GM12878 (cell line): ENCODE measurements around the gene CELF2. TPM values are rescaled to one million over a fixed set of nuclear protein-coding genes. Genes with fewer than 3 reads are reported as not detected.

Experiments used
- ATAC-seq: fragments of 200-7000 bp; cut with Tn5 transposase; 3 replicates; pipeline ENCODE4 v1.9.1; 2020; ENCODE audit warnings: mild to moderate bottlenecking, moderate library complexity
- BruUV-seq: library from RNA; stranded (reverse); fragments of 400-500 nt; replicated peaks from 2 replicates; lab custom pipeline; 2021; lab: Mats Ljungman, UMichigan
- CTCF ChIA-PET: fragments of 300-600 bp; sonication (Branson Sonifier 250); formaldehyde crosslinking; extraction: SDS; loops from one replicate; lab custom pipeline; 2021; ENCODE audit warnings: inconsistent platforms; lab: Yijun Ruan, JAX
- POLR2A ChIA-PET: fragments of 350-600 bp; formaldehyde crosslinking; extraction: SDS; loops from one replicate; lab custom pipeline; 2021; ENCODE audit warnings: inconsistent platforms; lab: Charles Lee
- RAD21 ChIA-PET: fragments of 300-600 bp; sonication (Branson Sonifier 250); formaldehyde crosslinking; loops from one replicate; lab custom pipeline; 2023; ENCODE audit warnings: antibody characterized with exemption; ENCODE audit not compliant: unreplicated experiment; lab: Charles Lee
- SMC1A ChIA-PET: fragments of 300-600 bp; sonication (Branson Sonifier 250); formaldehyde crosslinking; loops from one replicate; lab custom pipeline; 2023; ENCODE audit not compliant: unreplicated experiment, uncharacterized antibody; lab: Charles Lee
- DNase-seq: peaks from one replicate; pipeline ENCODE4 v3.0.0-alpha.2; 2011; ENCODE audit warnings: low read depth, low spot score
- FAIRE-seq: peaks from 3 replicates; lab custom pipeline; 2011; peaks lifted over from hg19 to GRCh38; lab: Jason Lieb, UNC
- H2AFZ ChIP-seq: 2 replicates; pipeline ENCODE4 v1.6.0; 2011; ENCODE audit warnings: low read depth, low read length, control low read depth; ENCODE audit not compliant: control insufficient read depth
- H3K27ac ChIP-seq: 2 replicates; pipeline ENCODE4 v1.5.1; 2011; ENCODE audit warnings: control low read depth; ENCODE audit not compliant: control insufficient read depth, insufficient read depth
- H3K27me3 ChIP-seq, 2 experiments: replicated peaks in 1 of 2; 2 replicates each; pipeline versions ENCODE4 v1.6.0 to v1.6.1; 2011; ENCODE audit warnings: low read length in 1 of 2; ENCODE audit not compliant: control insufficient read depth in 2 of 2, insufficient read depth in 2 of 2
- H3K36me3 ChIP-seq, 2 experiments: 2 replicates each; pipeline ENCODE4 v1.5.1; 2011; ENCODE audit warnings: low read length in 1 of 2; ENCODE audit not compliant: control insufficient read depth in 2 of 2, insufficient read depth in 2 of 2
- H3K4me1 ChIP-seq: 2 replicates; pipeline ENCODE4 v1.6.1; 2011; ENCODE audit warnings: mild to moderate bottlenecking, low read length, moderate library complexity, mixed read lengths; ENCODE audit not compliant: control insufficient read depth, insufficient read depth
- H3K4me2 ChIP-seq: 2 replicates; pipeline ENCODE4 v1.6.0; 2011; ENCODE audit warnings: control low read depth; ENCODE audit not compliant: control insufficient read depth, insufficient read depth
- H3K4me3 ChIP-seq: fragments of 200-600 bp; sonication (generic); 2 replicates; pipeline ENCODE4 v1.5.1; 2016
- H3K79me2 ChIP-seq: 2 replicates; pipeline ENCODE4 v1.6.0; 2011; ENCODE audit warnings: low read length; ENCODE audit not compliant: control insufficient read depth, insufficient read depth
- H3K9ac ChIP-seq: 2 replicates; pipeline ENCODE4 v1.8.0; 2011; ENCODE audit warnings: low read length, control low read depth, mixed read lengths; ENCODE audit not compliant: control insufficient read depth, insufficient read depth
- H3K9me3 ChIP-seq: replicated peaks from 3 replicates; pipeline ENCODE4 v1.5.1; 2011; ENCODE audit warnings: mild to moderate bottlenecking, low read length; ENCODE audit not compliant: control insufficient read depth, insufficient read depth
- H4K20me1 ChIP-seq: 2 replicates; pipeline ENCODE4 v1.6.0; 2011; ENCODE audit not compliant: control insufficient read depth, insufficient read depth
- BACH1 ChIP-seq: fragments of 450-650 bp; IDR thresholded peaks from 2 replicates; pipeline ENCODE4 v1.6.1; 2017; ENCODE audit warnings: mild to moderate bottlenecking, borderline replicate concordance
- CHD1 ChIP-seq: IDR thresholded peaks from 2 replicates; pipeline ENCODE4 v1.6.1; 2012; ENCODE audit warnings: low read depth, low read length, improper control_type of control experiment
- ESRRA ChIP-seq: IDR thresholded peaks from 2 replicates; pipeline ENCODE4 v1.6.1; 2012; ENCODE audit warnings: mild to moderate bottlenecking, low read length, improper control_type of control experiment
- FOS ChIP-seq: IDR thresholded peaks from 3 replicates; pipeline ENCODE4 v1.6.1; 2011; ENCODE audit warnings: borderline replicate concordance; ENCODE audit not compliant: insufficient read length; ENCODE audit errors: extremely low read depth
- NFYB ChIP-seq: IDR thresholded peaks from 2 replicates; pipeline ENCODE4 v1.6.1; 2011; ENCODE audit warnings: low read depth, mild to moderate bottlenecking, low read length, improper control_type of control experiment, moderate library complexity; ENCODE audit not compliant: insufficient read depth
- POLR2A ChIP-seq: IDR thresholded peaks from 2 replicates; pipeline ENCODE4 v1.6.1; 2011; ENCODE audit warnings: low read depth, mild to moderate bottlenecking, low read length
- RAD21 ChIP-seq: IDR thresholded peaks from 2 replicates; pipeline ENCODE4 v1.6.1; 2011; ENCODE audit warnings: mild to moderate bottlenecking, low read depth, low read length, moderate library complexity; ENCODE audit not compliant: insufficient read depth
- SIX5 ChIP-seq: IDR thresholded peaks from 2 replicates; pipeline ENCODE4 v1.6.1; 2011; ENCODE audit warnings: mild to moderate bottlenecking, low read depth, low read length, moderate library complexity; ENCODE audit not compliant: severe bottlenecking
- TCF12 ChIP-seq: IDR thresholded peaks from 2 replicates; pipeline ENCODE4 v1.6.1; 2011; ENCODE audit warnings: low read depth, mild to moderate bottlenecking, low read length
- ZNF274 ChIP-seq: IDR thresholded peaks from one replicate; pipeline ENCODE4 v1.8.0; 2011; ENCODE audit not compliant: insufficient read length, insufficient read depth
- ZNF622 ChIP-seq: fragments of 450-650 bp; IDR thresholded peaks from 2 replicates; pipeline ENCODE4 v1.6.1; 2017; ENCODE audit warnings: mild to moderate bottlenecking, inconsistent platforms
- WGBS: methylation state at CpG from one replicate; pipeline ENCODE4 v1.1.6; 2016; ENCODE audit warnings: low lambda C conversion rate; ENCODE audit not compliant: insufficient replicate concordance, insufficient coverage; ENCODE audit errors: missing lambda C conversion rate; 5-methylcytosine and 5-hydroxymethylcytosine counted together
- in situ Hi-C: fragments of 300-500 bp; cut with MboI; formaldehyde crosslinking; loops from 9 replicates; pipeline ENCODE4 v1.14.3; 2018; ENCODE audit warnings: mixed read lengths
- intact Hi-C: fragments of 100-400 bp; cut with micrococcal nuclease; formaldehyde crosslinking; loops from one replicate; pipeline ENCODE4 v1.14.2; 2022; ENCODE audit not compliant: unreplicated experiment
- polyA plus RNA-seq, 11 experiments: library from polyadenylated mRNA; depleted of rRNA in 4 of 11; unstranded in 6 of 11; stranded (reverse) in 5 of 11; fragments of >200 nt; fragmentation: Nextera tagmentation in 4 of 11; fragmentation: Illumina TruSeq in 1 of 11; extraction: Ambion mirVana in 4 of 11; extraction: Trizol in 1 of 11; gene quantifications; 1 replicate in 1 of 11; 2 replicates in 10 of 11; pipeline versions ENCODE4 v1.2.1 to v1.2.3, GENCODE V29; 2011 to 2016; ENCODE audit warnings: inconsistent platforms in 2 of 11, missing spikeins in 2 of 11, low read depth in 1 of 11
- total RNA-seq, 4 experiments: library from RNA; depleted of rRNA in 3 of 4; stranded (reverse); fragments of >200 nt in 3 of 4; fragmentation: Illumina TruSeq in 1 of 4; extraction: Trizol in 1 of 4; gene quantifications; 2 replicates each; pipeline versions ENCODE4 v1.2.1 to v1.2.3, GENCODE V29; 2013 to 2021
- TF ChIP-seq, protein P1 (sequence below): IDR thresholded peaks from 2 replicates; pipeline ENCODE4 v1.6.1; 2011; ENCODE audit warnings: borderline replicate concordance, low read depth, mild to moderate bottlenecking, moderate library complexity, mixed read lengths, low read length; ENCODE audit not compliant: insufficient read depth; ENCODE audit errors: extremely low read length
- TF ChIP-seq, protein P2 (sequence below): fragments of 450-650 bp; formaldehyde crosslinking; IDR thresholded peaks from 2 replicates; pipeline ENCODE4 v1.4.0; 2020; ENCODE audit warnings: mild to moderate bottlenecking, moderate library complexity
- TF ChIP-seq, protein P3 (sequence below): fragments of 450-650 bp; IDR thresholded peaks from 2 replicates; pipeline ENCODE4 v1.6.1; 2017; ENCODE audit warnings: borderline replicate concordance
- TF ChIP-seq, protein P4 (sequence below): fragments of 450-650 bp; IDR thresholded peaks from 2 replicates; pipeline ENCODE4 v1.6.1; 2016; ENCODE audit warnings: mild to moderate bottlenecking

Gene CELF2
- total and polyA plus RNA-seq, 10 of the 15 experiments (the other 5 are each of a cell fraction or from before 2014, with no cell fraction given), result 20.8 to 129 (median 86.3) TPM

DNA sequence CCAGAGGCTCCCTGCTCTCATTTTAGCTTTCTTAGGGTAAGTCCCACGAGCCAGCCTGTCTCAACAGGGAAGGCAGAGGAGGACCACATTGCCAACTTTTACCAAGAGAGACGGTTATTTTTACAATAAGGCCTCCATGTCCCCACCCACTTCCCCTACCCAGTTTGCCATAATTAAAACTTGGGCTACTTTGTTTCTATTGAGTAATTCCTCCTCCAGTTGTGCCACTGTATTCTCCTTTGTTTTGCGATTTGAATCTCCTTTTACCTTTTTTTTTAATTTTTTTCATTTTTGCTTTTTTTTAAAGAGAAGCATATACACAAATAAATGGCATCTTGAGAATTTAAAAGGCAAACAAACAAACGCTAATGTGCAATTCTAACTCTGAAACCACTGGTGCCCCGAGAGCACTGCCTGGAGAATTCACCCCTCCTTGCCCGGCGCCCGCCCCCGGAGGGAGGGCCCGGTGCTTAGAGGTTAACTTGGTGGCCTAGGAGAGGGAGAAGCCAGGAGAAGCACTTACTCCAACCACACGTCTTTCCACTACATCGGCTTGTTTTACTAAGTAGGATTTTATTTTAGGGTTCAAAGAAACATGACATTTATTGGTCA is 311.5 kb downstream of the CELF2 start:
- intact Hi-C loops (no loop called here), in situ Hi-C loops (no loop called here)
- Histone ChIP-seq H3K27me3 (no peaks in the 10 kb centered on the region), H2AFZ (no peak overlapping the region), H3K9me3 (no peaks in the 10 kb centered on the region), H3K4me3 (no peak overlapping the region), H4K20me1 (no peaks in the 10 kb centered on the region), H3K79me2 (no peaks in the 10 kb centered on the region), H3K4me1 (no peaks in the 10 kb centered on the region), H3K27ac (no peak overlapping the region), H3K9ac (no peak overlapping the region), H3K36me3 (peaks cover 19 to 44% of the 10 kb centered on the region in 2 experiments)
- RAD21 ChIA-PET, result interaction anchor here (0.9 kb wide), 1 partner anchor 154 kb away, joined by 3 read pairs; no protein-coding TSS in a partner anchor
- FAIRE-seq (no peak), DNase-seq (no peak)
- CTCF ChIA-PET, result interaction anchor here (1.4 kb wide), 1 partner anchor 9 kb away, joined by 4 read pairs; no protein-coding TSS in a partner anchor
- no TSS peak for BruUV-seq
- SMC1A ChIA-PET, result no interaction called here
- POLR2A ChIA-PET, result no interaction called here
- TF ChIP-seq SIX5 (no peak), FOS (no peak), ESRRA (no peak), ZNF622 (no peak), POLR2A (no peak), BACH1 (no peak), CHD1 (no peak), RAD21 (no peak), ZNF274 (no peak), NFYB (no peak), TCF12 (no peak)
- TF ChIP-seq, protein P1, sequence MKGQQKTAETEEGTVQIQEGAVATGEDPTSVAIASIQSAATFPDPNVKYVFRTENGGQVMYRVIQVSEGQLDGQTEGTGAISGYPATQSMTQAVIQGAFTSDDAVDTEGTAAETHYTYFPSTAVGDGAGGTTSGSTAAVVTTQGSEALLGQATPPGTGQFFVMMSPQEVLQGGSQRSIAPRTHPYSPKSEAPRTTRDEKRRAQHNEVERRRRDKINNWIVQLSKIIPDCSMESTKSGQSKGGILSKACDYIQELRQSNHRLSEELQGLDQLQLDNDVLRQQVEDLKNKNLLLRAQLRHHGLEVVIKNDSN, result no peak
- TF ChIP-seq, protein P2, sequence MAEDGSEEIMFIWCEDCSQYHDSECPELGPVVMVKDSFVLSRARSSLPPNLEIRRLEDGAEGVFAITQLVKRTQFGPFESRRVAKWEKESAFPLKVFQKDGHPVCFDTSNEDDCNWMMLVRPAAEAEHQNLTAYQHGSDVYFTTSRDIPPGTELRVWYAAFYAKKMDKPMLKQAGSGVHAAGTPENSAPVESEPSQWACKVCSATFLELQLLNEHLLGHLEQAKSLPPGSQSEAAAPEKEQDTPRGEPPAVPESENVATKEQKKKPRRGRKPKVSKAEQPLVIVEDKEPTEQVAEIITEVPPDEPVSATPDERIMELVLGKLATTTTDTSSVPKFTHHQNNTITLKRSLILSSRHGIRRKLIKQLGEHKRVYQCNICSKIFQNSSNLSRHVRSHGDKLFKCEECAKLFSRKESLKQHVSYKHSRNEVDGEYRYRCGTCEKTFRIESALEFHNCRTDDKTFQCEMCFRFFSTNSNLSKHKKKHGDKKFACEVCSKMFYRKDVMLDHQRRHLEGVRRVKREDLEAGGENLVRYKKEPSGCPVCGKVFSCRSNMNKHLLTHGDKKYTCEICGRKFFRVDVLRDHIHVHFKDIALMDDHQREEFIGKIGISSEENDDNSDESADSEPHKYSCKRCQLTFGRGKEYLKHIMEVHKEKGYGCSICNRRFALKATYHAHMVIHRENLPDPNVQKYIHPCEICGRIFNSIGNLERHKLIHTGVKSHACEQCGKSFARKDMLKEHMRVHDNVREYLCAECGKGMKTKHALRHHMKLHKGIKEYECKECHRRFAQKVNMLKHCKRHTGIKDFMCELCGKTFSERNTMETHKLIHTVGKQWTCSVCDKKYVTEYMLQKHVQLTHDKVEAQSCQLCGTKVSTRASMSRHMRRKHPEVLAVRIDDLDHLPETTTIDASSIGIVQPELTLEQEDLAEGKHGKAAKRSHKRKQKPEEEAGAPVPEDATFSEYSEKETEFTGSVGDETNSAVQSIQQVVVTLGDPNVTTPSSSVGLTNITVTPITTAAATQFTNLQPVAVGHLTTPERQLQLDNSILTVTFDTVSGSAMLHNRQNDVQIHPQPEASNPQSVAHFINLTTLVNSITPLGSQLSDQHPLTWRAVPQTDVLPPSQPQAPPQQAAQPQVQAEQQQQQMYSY (CRISPR knock-in tag), result no peak
- TF ChIP-seq, protein P3, sequence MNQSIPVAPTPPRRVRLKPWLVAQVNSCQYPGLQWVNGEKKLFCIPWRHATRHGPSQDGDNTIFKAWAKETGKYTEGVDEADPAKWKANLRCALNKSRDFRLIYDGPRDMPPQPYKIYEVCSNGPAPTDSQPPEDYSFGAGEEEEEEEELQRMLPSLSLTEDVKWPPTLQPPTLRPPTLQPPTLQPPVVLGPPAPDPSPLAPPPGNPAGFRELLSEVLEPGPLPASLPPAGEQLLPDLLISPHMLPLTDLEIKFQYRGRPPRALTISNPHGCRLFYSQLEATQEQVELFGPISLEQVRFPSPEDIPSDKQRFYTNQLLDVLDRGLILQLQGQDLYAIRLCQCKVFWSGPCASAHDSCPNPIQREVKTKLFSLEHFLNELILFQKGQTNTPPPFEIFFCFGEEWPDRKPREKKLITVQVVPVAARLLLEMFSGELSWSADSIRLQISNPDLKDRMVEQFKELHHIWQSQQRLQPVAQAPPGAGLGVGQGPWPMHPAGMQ, result no peak
- TF ChIP-seq, protein P4, sequence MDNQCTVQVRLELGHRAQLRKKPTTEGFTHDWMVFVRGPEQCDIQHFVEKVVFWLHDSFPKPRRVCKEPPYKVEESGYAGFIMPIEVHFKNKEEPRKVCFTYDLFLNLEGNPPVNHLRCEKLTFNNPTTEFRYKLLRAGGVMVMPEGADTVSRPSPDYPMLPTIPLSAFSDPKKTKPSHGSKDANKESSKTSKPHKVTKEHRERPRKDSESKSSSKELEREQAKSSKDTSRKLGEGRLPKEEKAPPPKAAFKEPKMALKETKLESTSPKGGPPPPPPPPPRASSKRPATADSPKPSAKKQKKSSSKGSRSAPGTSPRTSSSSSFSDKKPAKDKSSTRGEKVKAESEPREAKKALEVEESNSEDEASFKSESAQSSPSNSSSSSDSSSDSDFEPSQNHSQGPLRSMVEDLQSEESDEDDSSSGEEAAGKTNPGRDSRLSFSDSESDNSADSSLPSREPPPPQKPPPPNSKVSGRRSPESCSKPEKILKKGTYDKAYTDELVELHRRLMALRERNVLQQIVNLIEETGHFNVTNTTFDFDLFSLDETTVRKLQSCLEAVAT, result no peak
- TF ChIP-seq, all 136 proteins: peak for 0
- no peak for ATAC-seq
- no peak overlapping the region for H3K4me2 ChIP-seq
- 83% methylated on average over 12 of the region's 12 CpGs for WGBS
